Smooth muscle cell (in vitro differentiated cells): ENCODE results near the gene LPAR2. TPM values are rescaled to one million over a fixed set of nuclear protein-coding genes. Genes with fewer than 3 reads are reported as not detected.

Experiments used
- DNase-seq: peaks from one replicate; lab custom pipeline; 2025; ENCODE audit not compliant: unreplicated experiment; lab: John Stamatoyannopoulos, UW
- H2AFZ ChIP-seq: fragments of 200-600 bp; sonication (generic); 2 replicates; pipeline ENCODE4 v1.6.0; 2016; ENCODE audit warnings: antibody characterized with exemption, low read depth, mild to moderate bottlenecking
- H3F3A ChIP-seq: fragments of 200-600 bp; sonication (generic); 2 replicates; pipeline ENCODE4 v1.6.0; 2017; ENCODE audit warnings: antibody characterized with exemption, low read depth
- H3K27ac ChIP-seq: fragments of 200-600 bp; sonication (generic); 2 replicates; pipeline ENCODE4 v1.5.1; 2016; ENCODE audit warnings: low read depth, mild to moderate bottlenecking
- H3K27me3 ChIP-seq: fragments of 200-600 bp; sonication (generic); 2 replicates; pipeline ENCODE4 v1.6.1; 2016; ENCODE audit warnings: low read depth, mild to moderate bottlenecking
- H3K36me3 ChIP-seq: fragments of 200-600 bp; sonication (generic); 2 replicates; pipeline ENCODE4 v1.5.1; 2016; ENCODE audit warnings: low read depth
- H3K4me1 ChIP-seq: fragments of 200-600 bp; sonication (generic); 2 replicates; pipeline ENCODE4 v1.5.1; 2016; ENCODE audit warnings: low read depth
- H3K4me2 ChIP-seq: fragments of 200-600 bp; sonication (generic); 2 replicates; pipeline ENCODE4 v1.6.0; 2016; ENCODE audit warnings: mild to moderate bottlenecking
- H3K4me3 ChIP-seq: fragments of 200-600 bp; sonication (generic); 2 replicates; pipeline ENCODE4 v1.5.1; 2016; ENCODE audit warnings: mild to moderate bottlenecking
- H3K79me2 ChIP-seq: fragments of 200-600 bp; sonication (generic); 2 replicates; pipeline ENCODE4 v1.6.0; 2016; ENCODE audit warnings: low read depth, mild to moderate bottlenecking
- H3K9ac ChIP-seq: fragments of 200-600 bp; sonication (generic); 2 replicates; pipeline ENCODE4 v1.6.0; 2016; ENCODE audit warnings: low read depth
- H3K9me3 ChIP-seq: fragments of 200-600 bp; sonication (generic); replicated peaks from 2 replicates; pipeline ENCODE4 v1.5.1; 2016; ENCODE audit warnings: low read depth
- H4K20me1 ChIP-seq: fragments of 200-600 bp; sonication (generic); 2 replicates; pipeline ENCODE4 v1.6.0; 2016; ENCODE audit warnings: low read depth
- WGBS: methylation state at CpG from one replicate; pipeline ENCODE4 v1.1.7; 2016; ENCODE audit warnings: low lambda C conversion rate; 5-methylcytosine and 5-hydroxymethylcytosine counted together
- polyA plus RNA-seq: library from polyadenylated mRNA; unstranded; fragments of >200 nt; fragmentation: Nextera tagmentation; extraction: Ambion mirVana; gene quantifications from 2 replicates; pipeline ENCODE4 v1.2.1, GENCODE V29; 2016
- total RNA-seq: library from RNA; depleted of rRNA; stranded (reverse); fragments of >200 nt; gene quantifications from 2 replicates; pipeline ENCODE4 v1.2.3, GENCODE V29; 2014
- TF ChIP-seq, protein P1 (sequence below): fragments of 200-600 bp; sonication (generic); IDR thresholded peaks from 2 replicates; pipeline ENCODE4 v1.5.1; 2017; ENCODE audit warnings: borderline replicate concordance, mild to moderate bottlenecking, antibody characterized with exemption; ENCODE audit not compliant: insufficient read depth, poor library complexity, severe bottlenecking

LPAR2 gene
- total and polyA plus RNA-seq, 2 experiments from 2014 or later, result 13.2 to 20.1 TPM

DNA sequence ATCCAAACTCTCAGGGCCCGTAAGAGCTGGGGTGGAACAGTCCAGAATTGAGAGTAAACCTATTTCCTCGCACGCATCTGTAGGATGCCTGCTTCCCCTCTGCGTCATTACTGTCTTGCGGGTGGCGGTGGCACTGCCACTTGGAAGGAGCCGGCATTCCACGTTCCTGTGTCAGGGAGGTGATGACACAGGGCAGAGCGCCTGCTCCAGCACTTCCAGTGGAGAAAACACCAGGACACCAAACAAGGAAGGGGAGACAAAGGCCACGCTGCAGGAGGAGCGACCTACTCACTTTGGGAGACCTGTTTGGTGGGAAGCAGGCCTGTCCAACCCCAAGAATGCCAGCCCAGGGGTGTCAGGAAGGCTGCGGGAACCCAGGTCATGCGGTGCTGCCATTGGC, 46.6 kb downstream of the LPAR2 start:
- Histone ChIP-seq H2AFZ (no peak overlapping the region), H3K4me2 (no peak overlapping the region), H3K4me3 (no peak overlapping the region), H3F3A (no peaks in the 10 kb centered on the region), H3K27me3 (no peaks in the 10 kb centered on the region), H3K4me1 (no peaks in the 10 kb centered on the region), H3K79me2 (no peaks in the 10 kb centered on the region), H3K27ac (no peak overlapping the region), H3K36me3 (no peaks in the 10 kb centered on the region), H3K9ac (no peak overlapping the region), H4K20me1 (no peaks in the 10 kb centered on the region), H3K9me3 (no peaks in the 10 kb centered on the region)
- TF ChIP-seq, protein P1, sequence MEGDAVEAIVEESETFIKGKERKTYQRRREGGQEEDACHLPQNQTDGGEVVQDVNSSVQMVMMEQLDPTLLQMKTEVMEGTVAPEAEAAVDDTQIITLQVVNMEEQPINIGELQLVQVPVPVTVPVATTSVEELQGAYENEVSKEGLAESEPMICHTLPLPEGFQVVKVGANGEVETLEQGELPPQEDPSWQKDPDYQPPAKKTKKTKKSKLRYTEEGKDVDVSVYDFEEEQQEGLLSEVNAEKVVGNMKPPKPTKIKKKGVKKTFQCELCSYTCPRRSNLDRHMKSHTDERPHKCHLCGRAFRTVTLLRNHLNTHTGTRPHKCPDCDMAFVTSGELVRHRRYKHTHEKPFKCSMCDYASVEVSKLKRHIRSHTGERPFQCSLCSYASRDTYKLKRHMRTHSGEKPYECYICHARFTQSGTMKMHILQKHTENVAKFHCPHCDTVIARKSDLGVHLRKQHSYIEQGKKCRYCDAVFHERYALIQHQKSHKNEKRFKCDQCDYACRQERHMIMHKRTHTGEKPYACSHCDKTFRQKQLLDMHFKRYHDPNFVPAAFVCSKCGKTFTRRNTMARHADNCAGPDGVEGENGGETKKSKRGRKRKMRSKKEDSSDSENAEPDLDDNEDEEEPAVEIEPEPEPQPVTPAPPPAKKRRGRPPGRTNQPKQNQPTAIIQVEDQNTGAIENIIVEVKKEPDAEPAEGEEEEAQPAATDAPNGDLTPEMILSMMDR, result no peak
- WGBS, result 93% methylated on average over 13 of the region's 13 CpGs
- DNase-seq, result no peak

DNA sequence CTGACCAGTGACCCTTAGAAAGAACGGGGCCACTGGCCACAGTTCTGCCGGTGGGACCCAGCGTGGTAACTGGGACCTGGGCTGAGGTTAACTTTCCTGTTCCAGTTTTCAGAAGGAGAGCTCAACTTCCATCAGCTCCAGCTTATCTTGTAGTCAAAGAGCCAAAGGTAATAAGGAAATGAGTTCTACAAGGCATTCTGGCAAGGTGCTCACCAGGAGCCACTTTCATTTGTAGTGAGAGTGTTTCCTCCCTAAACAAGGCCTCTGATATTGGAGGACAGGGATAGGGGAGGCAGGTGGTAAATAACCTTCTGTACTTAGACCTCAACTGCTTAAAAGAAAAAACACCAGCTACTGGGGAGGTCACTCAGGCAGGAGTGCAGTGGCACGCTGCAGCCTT, 47.6 kb downstream of the LPAR2 start:
- no peak overlapping the region for H3K9ac ChIP-seq

DNA sequence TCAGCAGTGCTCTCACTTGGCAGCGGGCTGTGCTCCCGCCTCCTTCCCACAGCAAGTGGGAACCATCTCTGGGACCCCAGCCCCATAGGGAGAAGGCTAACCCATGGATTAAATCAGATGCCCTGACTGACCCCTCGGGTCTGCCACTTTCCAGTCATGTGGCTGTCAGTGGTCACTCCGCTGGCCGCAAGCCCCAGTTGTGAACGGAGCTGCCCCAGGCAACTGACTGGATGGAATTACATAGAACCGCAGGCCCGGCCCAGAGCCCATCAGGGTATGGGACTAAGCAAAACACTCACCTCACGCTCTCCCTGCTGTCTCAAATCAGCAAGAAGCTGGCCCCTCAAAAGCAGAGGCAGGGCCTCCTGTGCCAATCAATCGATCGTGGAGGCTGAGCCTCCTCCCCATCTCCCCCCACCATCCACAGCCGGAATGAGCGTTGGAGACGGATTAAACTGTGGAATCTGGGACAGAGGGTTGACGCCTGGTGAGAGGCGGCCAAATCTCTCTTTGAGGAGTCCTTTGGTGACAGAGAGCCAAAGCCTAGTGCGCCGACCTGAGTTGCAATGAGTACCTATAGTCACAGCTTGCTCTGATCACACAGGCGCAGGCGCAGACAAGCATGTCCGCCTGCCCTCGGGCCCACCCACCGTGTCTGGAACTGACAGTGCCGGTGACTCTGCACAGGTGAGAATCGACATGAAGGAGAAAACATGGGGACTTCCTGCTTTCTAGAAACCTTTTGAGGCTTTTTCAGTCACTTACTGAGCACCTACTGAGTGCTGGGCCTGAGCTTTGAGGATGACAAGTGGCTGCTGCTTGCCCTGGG, 48.3 kb downstream of the LPAR2 start:
- no peaks in the 10 kb centered on the region for H3K79me2 ChIP-seq
- H4K20me1 ChIP-seq, result no peaks in the 10 kb centered on the region
- 92% methylated on average over 25 of the region's 25 CpGs for WGBS
- no peaks in the 10 kb centered on the region for H3K4me1 ChIP-seq
- no peaks in the 10 kb centered on the region for H3K27me3 ChIP-seq
- no peak overlapping the region for H2AFZ ChIP-seq
- H3K4me3 ChIP-seq, result no peak overlapping the region
- no peak overlapping the region for H3K4me2 ChIP-seq
- H3K36me3 ChIP-seq, result no peaks in the 10 kb centered on the region
- no peak overlapping the region for H3K27ac ChIP-seq
- H3F3A ChIP-seq, result no peaks in the 10 kb centered on the region
- TF ChIP-seq, protein P1, result no peak
- no peak overlapping the region for H3K9ac ChIP-seq
- no peak for DNase-seq
- no peaks in the 10 kb centered on the region for H3K9me3 ChIP-seq

More for the DNA sequence above, 47.6 kb downstream of the LPAR2 start:
- H4K20me1 ChIP-seq, result no peaks in the 10 kb centered on the region
- no peak overlapping the region for H3K4me2 ChIP-seq
- WGBS, result 97% methylated on average over 4 of the region's 4 CpGs
- H2AFZ ChIP-seq, result no peak overlapping the region
- no peaks in the 10 kb centered on the region for H3K4me1 ChIP-seq
- H3K36me3 ChIP-seq, result no peaks in the 10 kb centered on the region
- no peaks in the 10 kb centered on the region for H3F3A ChIP-seq
- H3K79me2 ChIP-seq, result no peaks in the 10 kb centered on the region
- no peak overlapping the region for H3K4me3 ChIP-seq
- H3K9me3 ChIP-seq, result no peaks in the 10 kb centered on the region
- TF ChIP-seq, protein P1, result no peak
- DNase-seq, result no peak
- H3K27me3 ChIP-seq, result no peaks in the 10 kb centered on the region
- H3K27ac ChIP-seq, result no peak overlapping the region

DNA sequence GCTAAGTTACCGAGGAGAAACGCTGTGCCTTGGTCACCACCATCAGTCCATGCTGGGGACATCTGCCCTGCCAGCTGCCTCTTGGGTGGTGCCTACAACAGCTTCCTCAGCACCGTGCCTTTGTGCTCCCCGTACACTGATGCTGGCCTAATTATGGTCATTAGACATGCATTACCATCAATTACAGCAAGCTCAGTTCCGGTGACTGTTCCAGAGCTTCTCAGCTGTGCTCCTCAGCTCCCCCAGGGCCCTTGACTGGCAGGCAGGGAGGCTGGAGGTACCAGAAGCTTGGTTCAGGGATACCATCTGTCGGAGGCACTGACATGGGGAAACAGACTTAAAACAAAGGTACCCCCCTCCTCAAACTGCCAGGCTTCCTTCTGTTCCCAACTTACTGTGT, 49.8 kb downstream of the LPAR2 start:
- Histone ChIP-seq H3K36me3 (no peaks in the 10 kb centered on the region), H3K4me1 (no peaks in the 10 kb centered on the region), H4K20me1 (no peaks in the 10 kb centered on the region), H3K9ac (no peak overlapping the region), H3K4me3 (no peak overlapping the region), H3K9me3 (no peaks in the 10 kb centered on the region), H3K27ac (no peak overlapping the region), H3K27me3 (no peaks in the 10 kb centered on the region), H3F3A (no peaks in the 10 kb centered on the region), H2AFZ (no peak overlapping the region), H3K4me2 (no peak overlapping the region), H3K79me2 (no peaks in the 10 kb centered on the region)
- DNase-seq, result no peak
- WGBS, result 91% methylated on average over 6 of the region's 6 CpGs
- TF ChIP-seq, protein P1, result no peak
